Hippocampal formation (tissue), 2 donors: ENCODE measurements around the gene GNA15.

ENCODE experiments used
- DNase-seq, 2 donors: peaks; one replicate each; lab custom pipeline; 2025; lab: John Stamatoyannopoulos, UW

GNA15 gene

DNA sequence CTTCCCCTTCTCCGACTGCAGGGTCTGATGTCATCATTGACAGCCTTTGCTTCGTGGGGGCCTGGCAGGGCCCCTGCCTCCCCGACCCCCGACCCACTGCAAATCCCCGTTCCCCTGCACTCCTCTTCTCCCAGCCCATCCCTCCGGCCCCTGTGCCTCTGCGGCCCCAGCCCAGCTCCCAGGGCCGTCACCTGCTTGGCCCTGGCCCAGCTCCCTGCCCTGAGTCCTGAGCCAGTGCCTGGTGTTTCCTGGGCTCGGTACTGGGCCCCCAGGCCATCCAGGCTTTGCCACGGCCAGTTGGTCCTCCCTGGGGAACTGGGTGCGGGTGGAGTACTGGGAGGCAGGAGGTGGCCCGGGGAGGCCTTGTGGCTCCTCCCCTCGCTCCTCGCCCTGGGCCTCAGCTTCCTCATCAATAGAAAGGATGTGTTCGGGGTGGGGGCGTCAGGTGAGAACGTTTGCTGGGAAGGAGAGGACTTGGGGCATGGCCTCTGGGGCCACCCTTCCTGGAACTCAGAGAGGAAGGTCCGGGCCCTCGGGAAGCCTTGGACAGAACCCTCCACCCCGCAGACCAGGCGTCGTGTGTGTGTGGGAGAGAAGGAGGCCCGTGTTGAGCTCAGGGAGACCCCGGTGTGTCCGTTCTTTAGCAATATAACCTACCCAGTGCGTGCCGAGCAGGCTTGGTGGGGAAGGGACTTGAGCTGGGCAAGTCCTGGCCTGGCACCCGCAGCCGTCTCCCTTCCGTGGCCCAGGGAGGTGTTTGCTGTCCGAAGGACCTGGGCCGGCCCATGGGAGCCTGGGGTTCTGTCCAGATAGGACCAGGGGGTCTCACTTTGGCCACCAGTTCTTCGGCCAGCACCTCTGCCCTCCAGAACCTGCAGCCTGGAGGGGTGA lies 72.7 kb downstream of the GNA15 start:
- no peak for DNase-seq

DNA sequence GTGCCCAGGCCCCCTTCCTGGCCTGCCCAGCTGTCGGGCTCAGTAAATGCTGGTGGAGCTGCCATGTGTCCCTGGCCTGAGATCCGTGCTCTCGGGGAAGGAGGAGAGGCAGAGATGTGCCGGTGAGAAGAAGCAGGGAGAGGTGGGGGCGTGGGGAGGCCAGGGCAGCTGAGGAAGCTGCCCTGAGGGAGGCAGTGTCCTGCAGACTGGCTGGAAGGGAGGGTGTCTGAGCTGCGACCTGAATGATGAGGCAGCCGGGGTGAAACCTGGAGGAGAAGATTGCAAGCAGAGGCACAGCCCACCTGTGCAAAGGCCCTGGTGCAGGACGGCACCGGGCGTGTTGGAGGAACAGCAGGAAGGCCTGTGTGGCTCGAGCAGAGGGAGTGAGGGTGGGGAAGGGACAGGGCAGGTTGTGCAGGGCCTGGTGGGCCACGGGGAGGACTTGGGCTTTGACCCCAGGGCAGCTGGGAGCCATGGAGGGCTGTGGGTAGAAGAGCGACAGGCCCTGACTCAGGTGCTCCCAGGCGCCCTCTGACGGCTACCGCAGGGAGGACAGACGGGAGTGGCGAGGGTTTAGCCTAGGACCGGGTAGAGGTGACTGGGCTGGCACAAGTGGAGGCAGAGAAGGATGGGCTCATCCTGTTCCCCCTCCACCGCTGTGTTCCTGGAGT lies 74.6 kb downstream of the GNA15 start:
- no peak for DNase-seq

DNA sequence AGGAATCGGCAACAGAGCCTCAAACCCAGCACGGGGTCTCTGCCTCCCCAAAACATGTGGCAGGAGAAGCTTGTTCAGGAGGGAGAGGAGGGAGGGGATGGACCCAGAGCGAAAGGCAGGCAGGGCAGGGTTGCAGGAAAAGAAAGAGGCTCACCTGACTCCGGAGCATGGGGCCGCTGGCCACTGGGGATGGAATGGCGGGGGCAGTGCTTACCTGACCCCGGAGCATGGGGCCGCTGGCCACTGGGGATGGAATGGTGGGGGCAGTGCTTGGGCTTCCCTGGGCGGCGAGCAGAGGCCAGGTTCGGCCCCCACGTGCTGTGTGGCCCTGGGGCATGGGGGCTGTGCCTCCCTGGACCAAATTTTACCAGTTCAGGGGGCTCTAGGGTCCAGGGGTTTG lies 75.4 kb downstream of the GNA15 start:
- DNase-seq = no peak

DNA sequence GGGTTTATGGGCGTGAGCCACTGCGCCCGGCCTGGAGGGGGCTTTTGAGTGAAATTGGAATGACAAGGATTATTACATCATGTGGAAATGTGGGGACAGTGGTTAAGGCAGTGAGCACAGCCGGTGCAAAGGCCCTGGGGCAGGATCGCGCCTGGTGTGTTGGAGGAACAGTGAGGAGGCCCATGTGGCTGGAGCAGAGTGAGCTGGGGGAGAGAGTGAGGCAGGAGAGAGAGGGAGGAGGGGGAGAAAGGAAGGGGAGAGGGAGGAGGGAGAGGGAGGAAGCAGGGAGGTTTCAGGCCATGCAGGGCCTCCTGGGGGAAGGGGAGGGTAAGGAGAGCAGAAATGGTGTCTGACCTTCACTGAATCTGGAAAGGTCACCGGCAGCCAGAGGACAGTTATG lies 77.3 kb downstream of the GNA15 start:
- no peak for DNase-seq
